GM18909 (cell line): ENCODE data around the gene CFAP74.
A peak's percentile ranks its signal among the peaks of the same experiment; 100 is the strongest.

Experiments used
- ATAC-seq: cut with Tn5 transposase; IDR thresholded peaks from one replicate; pipeline ENCODE4 v1.9.1; 2021; ENCODE audit warnings: mild to moderate bottlenecking; ENCODE audit not compliant: unreplicated experiment, poor library complexity

Gene CFAP74

DNA sequence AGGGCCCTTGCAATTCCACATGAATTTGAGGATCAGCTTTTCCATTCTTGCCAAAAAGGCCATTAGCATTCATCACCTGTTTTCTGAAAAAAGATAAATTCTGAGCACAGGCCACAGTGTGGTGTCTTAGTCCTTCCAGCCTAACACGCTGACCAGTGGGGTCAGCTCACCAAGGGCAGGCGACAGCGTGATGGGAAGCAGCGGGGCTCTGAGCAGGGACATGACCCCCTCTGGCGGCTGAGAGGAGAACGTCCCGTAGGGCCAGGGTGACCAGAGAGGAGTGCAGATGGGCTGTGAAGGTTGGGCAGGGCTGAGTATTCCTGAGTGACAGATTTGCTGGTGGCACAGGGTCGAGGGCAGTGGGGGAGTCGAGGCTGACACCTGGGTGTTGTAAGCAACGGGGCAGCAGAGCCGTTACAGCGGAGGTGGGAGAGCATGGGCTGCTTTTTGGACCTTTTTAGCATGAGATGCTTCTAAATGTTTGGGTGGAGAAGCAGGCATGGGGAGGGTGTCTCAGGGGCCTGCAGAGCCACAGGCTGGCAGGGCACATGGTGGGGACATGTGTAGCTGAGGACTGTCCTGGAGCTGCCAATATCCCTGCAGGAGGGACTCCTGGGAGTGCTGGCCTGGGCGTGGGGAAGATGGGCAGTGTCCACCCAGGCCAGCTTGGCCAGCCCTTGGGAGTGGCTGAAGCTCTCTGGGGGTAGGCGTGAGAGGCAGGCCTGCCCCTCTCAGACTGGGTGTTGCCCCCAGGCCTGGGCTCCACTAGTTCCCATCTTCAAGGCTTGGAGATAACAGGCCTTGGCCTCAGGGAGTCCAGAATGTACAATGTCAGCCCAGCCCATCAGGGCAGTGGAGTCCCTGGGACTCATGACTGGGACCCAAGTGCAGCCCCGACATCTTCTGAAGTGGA lies 97.1 kb downstream of the CFAP74 start:
- no peak for ATAC-seq

DNA sequence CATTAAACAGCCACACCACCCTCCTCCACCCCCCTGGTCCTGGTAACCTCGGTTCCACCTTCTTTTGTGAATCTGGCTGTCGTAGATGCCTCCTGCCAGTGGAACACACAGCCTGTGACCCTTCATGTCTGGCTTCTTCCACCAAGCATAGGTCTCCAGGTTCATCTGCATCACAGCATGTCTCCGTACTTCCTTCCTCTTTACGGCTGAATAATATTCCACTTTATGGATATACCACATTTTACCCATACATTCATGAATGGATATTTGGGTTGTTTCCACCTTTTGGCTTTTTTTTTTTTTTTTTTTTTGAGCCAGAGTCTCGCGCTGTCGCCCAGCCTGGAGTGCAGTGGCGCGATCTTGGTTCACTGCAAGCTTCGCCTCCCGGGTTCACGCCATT lies 100.4 kb downstream of the CFAP74 start:
- ATAC-seq = no peak

DNA sequence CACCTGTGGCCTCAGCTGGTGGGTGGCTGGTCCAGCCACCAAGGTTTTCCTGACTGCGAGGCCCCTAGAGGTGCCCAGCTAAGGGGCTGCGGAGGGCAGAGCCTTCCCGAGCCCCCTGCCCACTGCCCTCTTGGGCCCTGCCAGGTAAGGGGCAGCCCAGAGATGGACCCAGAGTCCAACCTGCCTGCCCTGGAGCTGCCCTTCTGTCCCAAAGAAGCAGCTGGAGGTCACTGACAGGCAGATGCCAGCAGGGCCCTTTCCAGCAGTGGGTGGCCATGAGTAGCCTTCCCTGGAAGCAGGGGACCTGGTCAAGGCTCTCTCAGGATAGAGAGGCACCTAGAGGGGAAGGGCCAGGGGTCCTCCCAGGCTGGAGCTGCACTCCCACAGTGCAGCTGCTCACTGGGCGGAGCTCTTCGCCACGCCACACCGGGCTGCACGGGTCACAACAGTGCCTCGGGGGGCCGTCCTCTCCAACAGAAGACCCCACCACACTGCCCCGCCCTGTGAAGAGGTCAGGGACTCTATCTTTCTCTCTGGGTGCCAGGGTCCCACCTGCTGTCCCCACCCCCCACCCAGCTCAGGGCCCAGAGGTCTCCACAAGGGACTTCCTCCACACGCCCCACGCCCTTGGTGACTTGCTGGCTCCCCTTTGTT lies 101.8 kb downstream of the CFAP74 start:
- ATAC-seq = no peak

DNA sequence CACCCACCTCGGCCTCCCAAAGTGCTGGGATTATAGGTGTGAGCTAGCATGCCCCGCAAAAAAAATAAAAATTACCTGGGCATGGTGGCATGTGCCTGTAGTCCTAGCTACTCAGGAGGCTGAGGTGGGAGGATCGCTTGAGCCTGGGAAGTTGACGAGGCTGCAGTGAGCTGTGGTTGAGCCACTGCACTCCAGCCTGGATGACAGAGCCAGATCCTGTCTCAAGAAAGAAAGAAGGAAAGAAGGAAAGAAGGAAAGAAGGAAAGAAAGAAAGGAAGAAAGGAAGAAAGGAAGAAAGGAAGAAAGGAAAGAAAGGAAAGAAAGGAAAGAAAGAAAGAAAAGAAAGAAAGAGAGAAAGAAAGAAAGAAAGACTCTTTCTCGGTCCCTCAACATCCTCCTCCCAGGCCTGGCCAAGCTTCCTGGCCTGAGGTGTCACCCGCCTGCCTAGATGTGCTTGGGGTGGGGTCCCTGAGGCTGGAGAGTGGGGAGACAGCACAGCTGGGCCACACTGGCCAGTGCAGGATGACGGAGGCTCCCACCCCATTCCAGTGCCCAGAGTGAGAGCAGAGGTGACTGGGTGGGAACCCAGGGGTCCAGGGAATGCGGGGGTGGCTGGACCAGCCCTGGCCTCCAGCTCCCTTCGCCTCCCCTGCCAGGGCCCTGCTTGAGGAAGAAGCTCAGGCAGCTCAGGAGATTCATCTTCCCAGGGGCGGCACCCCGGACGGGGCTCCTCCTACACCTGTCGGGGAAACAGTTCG lies 102.5 kb downstream of the CFAP74 start:
- ATAC-seq = no peak

DNA sequence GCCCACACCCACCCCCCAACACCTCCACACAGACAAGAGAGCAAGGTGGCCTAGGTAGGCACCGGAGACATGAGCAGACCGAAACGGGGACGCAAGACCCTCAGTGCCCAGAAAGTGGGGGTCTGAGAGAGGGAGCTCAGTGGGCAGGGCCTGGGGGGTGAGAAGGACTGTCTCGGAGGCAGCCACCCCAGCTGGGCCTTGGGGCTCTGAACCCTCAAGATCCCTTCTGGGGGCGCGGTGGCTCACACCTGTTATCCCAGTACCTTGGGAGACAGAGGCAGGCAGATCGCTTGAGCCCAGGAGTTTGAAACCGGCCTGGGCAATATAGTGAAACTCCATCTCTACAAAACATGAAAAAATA lies 103.6 kb downstream of the CFAP74 start:
- ATAC-seq = no peak

DNA sequence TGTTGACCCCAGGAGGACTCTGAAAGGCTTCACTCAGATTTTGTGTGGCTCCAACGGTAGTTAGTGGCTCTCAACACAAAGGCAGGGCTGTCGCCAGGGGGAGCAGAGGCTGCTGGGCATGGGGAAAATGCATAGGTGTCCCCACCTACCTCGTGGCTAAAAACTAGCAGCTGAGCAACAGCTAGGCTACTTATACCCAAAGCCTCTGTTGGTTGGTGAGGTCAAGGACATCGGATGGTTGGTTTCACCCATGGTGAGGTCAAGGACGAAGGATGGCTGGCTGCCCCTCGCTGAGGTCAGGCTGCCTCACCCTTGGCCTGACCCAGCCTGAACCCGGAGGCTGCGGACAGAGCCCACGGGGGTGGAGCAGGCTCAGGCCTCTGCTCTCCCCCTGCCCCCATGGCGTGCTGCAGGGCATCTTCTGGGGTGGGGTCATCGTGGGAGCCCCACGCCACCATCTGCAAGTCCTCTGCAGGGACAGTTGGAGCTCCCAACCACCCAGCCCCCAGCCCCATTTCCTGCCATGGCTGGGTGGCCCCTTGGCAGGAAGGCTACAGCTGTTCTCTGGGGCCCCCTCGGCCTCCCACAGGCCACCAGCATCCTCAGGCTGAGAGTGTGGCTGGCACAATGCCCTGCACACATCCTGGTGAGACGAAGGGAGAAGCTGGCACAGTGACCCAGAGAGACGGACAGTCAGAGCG lies 104.2 kb downstream of the CFAP74 start:
- ATAC-seq = no peak

DNA sequence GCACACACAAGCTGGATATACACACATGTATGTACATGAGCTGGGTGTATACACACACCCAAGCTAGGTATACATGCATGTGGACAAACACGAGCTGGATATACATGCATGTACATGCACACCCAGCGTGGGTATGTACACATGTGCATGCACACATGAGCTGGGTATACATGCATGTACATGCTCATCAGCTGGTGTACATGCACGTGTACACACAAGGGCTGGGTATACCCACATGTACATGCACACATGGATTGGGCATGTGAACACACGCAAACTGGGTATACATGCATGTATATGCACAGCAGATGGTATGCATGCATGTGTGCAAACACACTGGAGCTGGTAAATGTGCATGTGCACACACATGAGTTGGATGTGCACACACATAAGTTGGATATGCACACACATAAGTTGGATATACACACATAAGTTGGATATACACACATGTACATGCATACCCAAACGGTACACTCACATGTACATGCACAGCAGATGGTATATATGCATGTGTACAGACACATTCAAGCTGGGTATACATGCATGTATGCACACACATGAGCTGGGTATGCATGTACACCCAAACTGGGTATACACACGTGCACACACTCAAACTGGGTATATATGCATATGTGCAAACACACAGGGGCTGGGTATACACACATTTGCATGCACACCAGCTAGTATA lies 105.2 kb downstream of the CFAP74 start:
- no peak for ATAC-seq

DNA sequence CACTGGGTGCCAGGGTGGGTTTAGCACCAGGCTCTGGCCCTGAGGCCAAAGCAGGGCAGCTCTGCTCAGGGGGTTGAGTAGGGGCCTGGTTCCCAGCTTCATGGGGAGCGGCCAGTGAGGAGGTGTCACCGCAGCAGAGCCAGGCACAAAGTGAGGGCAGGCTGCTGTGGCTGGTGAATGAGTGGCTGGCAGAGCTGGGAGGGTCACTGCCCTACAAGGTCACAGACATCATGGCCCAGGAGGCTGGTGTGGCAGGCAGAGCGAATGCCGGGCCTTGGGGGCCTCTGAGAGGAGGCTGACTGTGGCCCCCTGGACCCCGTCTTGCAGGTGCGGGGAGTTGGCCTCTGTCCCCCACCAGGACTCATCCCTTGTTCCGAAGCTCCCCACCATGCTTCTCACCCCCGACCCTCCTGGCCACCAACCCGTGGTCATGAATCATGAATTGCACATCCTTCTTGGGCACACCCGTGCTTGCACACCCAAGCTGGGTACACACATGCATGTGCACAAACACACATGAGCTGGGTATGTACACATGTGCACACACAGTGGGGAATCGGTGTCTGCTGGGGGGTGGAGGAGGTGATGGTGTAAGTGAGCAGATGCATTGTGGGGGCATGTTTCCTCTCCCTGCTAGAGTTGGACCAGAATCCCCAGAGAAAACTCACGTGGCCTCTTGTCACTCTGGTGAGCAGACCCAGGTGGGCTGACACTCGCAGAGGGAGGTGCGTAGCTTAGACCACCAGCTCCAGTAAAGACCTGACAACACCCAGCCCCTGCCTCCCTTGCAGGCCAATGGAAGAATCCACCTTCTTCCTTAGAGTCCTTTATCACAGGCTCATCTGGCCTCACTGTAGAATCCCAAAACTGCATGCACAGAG lies 107.9 kb downstream of the CFAP74 start:
- no peak for ATAC-seq

DNA sequence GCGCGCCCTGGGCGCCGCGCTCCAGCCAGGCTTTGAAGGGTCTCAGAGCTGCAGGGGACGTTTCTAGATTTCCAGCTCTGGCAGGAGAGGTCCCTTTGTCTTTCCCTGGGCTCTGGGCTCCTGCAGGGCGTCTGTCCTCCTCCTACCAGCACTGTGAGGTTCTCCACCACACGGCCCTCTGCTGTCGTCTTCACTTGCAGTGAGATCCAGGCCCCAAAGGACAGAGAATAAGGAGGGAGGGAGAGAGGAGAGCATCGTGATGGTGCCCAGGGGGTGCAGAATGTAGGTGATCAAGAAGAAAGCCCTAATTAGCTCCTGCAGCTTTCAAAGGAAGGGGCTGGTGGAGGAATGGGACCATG lies 108.5 kb downstream of the CFAP74 start:
- ATAC-seq = no peak

DNA sequence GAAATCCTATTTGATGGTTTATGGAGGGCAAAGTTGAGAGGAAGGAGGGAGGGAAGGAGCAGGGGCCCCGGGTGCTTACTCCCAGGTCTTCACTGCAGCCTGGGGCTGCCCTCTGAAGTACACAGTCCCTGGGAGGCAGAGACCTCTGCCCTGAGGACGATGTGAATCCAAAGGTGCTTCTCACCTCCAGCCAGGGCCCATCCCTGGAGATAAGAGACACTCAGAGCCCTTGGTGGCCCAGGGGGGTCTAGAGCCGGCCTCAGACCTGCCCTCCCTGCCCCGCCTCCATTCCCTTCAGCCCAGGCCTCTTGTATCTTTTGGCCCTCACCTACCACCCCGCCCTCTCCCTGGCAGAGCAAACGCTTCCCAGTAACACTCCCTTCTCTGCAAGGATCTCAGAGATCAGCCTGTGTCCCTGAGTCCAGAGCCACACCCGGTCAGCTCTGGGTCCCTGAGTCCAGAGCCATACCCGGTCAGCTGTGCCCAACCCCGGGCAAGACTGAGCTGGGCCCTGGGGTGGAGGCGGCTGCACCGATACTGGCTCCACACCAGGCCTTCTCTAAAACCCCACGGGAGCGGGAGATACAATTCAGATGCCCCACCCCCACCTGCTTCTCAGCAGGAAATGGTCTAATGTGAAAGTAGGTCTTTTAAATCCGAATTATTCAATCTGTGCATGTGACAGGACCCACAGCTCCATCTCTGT lies 109.1 kb downstream of the CFAP74 start:
- no peak for ATAC-seq

DNA sequence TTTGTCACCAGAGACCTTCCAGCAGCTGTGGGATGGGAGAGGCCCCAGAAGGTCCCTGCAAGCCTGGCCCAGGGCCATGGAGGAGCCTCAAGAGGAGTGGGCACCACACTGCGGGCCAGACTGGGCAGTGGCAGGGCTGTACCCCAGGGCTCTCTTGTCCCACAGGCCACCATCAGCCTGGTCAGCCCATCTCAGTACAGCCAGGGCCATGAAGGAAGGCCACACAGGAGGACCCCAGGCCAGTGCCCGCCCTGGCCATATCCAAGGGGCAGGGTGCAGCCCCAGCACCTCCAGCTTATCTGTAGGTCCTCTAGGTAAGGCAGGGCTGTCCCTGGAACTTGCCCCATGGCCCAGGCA lies 109.6 kb downstream of the CFAP74 start:
- ATAC-seq = no peak

DNA sequence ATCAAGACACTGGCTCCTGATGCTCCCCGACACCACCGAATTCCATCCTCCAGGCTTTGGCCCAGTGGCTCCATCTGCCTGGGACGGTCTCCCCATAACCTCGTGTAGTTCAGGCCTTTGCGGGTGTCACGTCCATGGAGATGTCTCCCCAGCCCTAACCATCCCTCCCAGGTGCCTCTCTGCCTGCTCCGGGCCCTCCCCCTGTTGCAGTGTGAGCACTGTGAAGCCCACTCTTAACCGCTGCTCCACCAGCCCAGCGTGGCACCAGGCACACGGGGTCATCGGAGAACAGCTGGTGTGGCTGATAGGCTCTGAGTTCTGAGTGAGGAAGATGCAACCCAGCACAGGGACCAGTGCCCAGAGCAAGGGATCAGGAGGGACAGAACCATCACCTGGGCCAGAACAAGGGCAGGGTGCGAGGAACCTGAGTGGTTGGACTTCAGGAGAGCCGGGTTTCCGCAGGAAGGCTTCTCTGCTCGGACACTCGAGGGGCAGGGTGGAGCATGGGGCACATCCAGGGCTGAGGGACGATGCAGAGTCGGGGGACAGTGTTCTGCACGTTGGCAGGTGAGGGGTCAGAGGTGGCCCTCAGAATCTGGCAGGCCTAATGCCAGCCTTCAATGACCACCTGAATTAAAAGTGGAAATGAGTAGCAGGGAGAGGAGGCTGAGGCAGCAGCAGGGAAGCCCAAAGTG lies 110.1 kb downstream of the CFAP74 start:
- ATAC-seq = no peak

DNA sequence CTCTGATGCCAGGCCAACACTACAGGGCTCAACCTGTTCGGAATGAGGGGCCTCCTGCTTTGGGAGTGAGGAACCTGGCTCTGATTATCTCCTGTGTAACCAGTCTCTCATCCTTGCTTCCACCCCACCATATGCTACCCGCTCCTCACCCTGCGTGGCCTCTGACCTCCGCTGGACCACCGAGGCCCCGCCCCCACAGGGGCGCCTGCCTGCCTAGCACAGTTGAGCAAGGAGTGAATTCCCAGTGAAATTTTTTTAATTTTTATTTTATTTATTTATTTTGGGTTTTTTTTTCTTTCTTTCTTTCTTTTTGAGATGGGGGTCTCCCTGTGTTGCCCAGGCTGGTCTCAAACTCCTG lies 110.8 kb downstream of the CFAP74 start:
- no peak for ATAC-seq

DNA sequence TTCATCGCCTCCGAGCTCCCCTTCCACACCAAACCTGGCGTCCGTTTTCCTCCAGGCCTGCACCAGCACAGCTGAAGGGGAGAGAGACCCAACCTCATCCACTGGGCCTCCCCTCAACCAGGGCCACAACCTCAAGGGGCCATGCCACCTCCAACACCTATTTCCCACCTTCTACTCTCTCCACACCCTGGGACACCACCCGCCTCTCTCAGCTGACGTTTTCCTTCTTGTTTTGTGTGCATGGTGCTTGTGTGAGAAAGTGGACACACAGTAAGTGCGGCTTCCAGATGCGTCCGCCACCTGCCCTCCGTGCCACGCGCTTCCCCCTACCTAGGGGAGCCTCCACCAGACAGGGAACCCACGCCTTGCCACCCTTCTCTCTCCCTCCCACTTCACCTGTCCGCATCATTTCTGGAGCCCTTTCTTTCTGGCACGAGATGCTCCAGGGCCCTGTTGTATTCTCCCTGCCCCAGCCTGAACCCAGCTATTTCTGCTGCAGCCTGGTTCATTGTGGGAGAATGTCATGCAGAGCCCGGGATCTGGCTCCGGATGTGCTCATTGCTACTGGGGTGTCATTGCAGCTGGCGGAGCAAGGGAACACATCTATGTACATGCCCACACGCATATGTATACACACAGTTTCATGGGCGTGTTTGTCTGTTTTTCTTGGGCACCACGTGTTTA lies 111.4 kb downstream of the CFAP74 start:
- no peak for ATAC-seq

DNA sequence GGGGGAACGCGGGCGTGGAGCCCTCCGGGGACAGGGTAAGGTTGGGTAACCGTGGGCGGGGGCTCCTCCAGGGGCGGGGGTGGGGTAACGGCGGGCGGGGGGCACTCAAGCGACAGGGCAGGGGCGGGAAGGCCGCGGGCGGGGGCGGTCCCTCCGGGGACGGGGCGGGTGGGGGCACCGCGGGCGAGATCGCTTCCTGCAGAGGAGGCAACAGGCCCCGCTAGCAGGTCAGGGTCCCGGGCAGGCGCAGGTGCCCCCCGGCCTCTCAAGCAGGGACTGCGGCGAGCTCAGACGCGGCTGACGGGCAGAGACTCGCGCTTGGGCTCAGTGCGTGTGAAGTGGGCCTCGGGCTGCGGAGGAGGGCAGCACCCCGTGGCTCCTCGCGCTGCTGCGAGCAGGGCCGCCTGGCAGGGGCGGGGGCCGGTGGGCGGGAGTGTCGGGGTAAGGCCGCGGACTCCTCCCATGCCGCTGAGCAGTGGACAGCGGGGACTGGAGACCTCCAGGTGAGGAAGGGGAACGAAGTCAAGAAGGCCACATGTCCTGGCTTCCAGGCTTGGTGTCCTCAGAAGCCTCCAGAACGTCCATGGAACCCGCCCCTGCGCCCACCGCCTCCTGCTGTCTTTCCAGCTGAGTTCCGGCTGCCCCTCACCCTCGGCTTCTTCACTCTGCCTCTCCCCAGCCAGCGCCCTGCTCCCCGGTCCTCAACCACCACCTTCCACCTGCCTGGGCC lies 112.1 kb downstream of the CFAP74 start:
- ATAC-seq = peak; percentile 10

DNA sequence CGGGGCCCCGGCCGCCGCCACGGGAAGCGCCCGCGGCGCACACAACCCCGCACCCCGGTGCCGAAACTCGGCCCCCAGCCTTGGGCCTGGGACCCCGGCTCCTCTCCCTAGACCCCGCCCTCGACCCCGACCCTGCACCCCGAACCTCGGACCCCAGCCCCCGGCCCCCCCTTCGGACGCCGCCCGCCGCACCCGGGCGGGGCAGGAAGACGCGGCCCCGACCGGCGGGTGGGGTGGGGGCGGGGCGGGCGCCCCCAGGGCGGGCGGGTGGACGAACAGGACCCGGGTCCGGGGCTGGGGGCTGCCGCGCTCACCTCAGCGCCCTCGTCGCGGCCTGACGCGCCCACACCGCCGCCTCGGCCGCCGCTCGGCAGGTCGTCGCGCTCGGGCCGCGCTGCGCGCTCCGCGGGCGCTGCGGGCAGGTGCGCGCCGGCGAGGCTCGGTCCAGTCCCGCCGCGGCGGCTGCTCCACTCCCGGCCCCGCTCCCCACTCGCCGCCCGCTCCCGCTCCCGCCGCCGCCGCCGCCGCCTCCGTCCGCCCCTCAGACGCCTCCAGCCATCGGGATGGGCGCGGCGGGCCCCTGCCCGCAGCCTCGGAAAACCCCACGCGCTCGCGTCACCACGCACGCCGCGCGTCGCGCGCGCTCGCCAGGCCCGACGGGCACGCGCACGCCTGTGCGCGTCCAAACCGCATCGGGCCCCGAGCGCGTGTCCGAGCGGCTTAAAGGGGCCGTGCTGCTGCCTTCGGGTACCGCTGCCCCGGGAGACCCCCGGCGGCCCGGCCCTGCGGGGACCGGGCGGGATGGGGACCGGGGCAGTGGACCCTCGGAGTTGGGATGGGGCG lies 112.9 kb downstream of the CFAP74 start, which contains the start of gene GNB1:
Gene GNB1, minus strand, starts transcription at position 582 of the 843 bp plus-strand sequence. CDS start 65,634 bp downstream, outside the sequence.
- ATAC-seq = peak; percentile 71
